Small intestine (tissue), 16 donors: Measurements from ENCODE around the gene PLA2G4A. TPM values are rescaled to one million over a fixed set of nuclear protein-coding genes. Genes with fewer than 3 reads are reported as not detected.
A peak's percentile ranks its signal among the peaks of the same experiment; 100 is the strongest.

Experiments used
- DNase-seq, 2 donors: peaks; one replicate each; pipeline versions ENCODE4 v3.0.0 to v3.0.0-alpha.2; 2013
- FAIRE-seq: peaks from 2 replicates; lab custom pipeline; 2012; peaks lifted over from hg19 to GRCh38; lab: Jason Lieb, UNC
- H3K27ac ChIP-seq, 3 donors: one replicate each; pipeline ENCODE4 v1.5.1; 2013; ENCODE audit warnings: low read length in 2 of 3, mild to moderate bottlenecking in 2 of 3, control low read depth in 1 of 3, inconsistent platforms in 1 of 3, low read depth in 1 of 3, moderate library complexity in 1 of 3
- H3K27me3 ChIP-seq, 3 donors: one replicate each; pipeline ENCODE4 v1.6.1; 2013; ENCODE audit warnings: low read length in 3 of 3, inconsistent platforms in 1 of 3; ENCODE audit not compliant: control insufficient read depth in 3 of 3, insufficient read depth in 3 of 3
- H3K36me3 ChIP-seq, 3 donors: one replicate each; pipeline ENCODE4 v1.6.1; 2013; ENCODE audit warnings: low read length in 3 of 3, inconsistent platforms in 1 of 3, low read depth in 1 of 3, mild to moderate bottlenecking in 1 of 3, moderate library complexity in 1 of 3; ENCODE audit not compliant: control insufficient read depth in 3 of 3, insufficient read depth in 2 of 3
- H3K4me1 ChIP-seq, 3 donors: one replicate each; pipeline ENCODE4 v1.6.1; 2013; ENCODE audit warnings: low read length in 2 of 3, inconsistent platforms in 1 of 3, low read depth in 1 of 3, mild to moderate bottlenecking in 1 of 3, moderate library complexity in 1 of 3; ENCODE audit not compliant: control insufficient read depth in 3 of 3, insufficient read depth in 2 of 3
- H3K4me3 ChIP-seq, 3 donors: one replicate each; pipeline ENCODE4 v1.5.1; 2013; ENCODE audit warnings: low read length in 3 of 3, control low read depth in 1 of 3, inconsistent platforms in 1 of 3, low read depth in 1 of 3, mild to moderate bottlenecking in 1 of 3, moderate library complexity in 1 of 3
- H3K9me3 ChIP-seq, 2 donors: one replicate each; pipeline ENCODE4 v1.6.1; 2013; ENCODE audit warnings: low read depth in 1 of 2, low read length in 1 of 2; ENCODE audit not compliant: control insufficient read depth in 2 of 2, insufficient read depth in 1 of 2
- WGBS, 3 donors: extraction: QIAGEN DNeasy Blood & Tissue Kit; methylation state at CpG; one replicate each; pipeline ENCODE4 v1.1.7; 2013; 5-methylcytosine and 5-hydroxymethylcytosine counted together
- long read RNA-seq, 10 donors: transcript quantifications; one replicate each; lab custom pipeline, GENCODE V29; 2026
- polyA plus RNA-seq, 4 donors: library from polyadenylated mRNA; stranded (reverse) in 3 of 4; unstranded in 1 of 4; fragments of 200-250 nt in 3 of 4; fragments of 120-200 nt in 1 of 4; gene quantifications; one replicate each; pipeline versions ENCODE4 v1.2.1 to v1.2.3, GENCODE V29; 2013
- donor health status: healthy with polysubstance abuse.
- donor health status: control.
- donor health status: control.
- donor health status: Bipolar disorder and iron deficiency.
- donor health status: healthy.

The PLA2G4A gene
- 10 to 100 TPM; 11.3 to 22.8 (median 14.8) TPM for polyA plus RNA-seq
- long read RNA-seq, donor 1, result 0 reads
- long read RNA-seq, donor 2, partial matches to known transcripts, result 5 of 7 reads
- long read RNA-seq, donor 2, other reads (novel, unspliced or antisense), result 0 of 7 reads
- long read RNA-seq, donor 3, result 0 reads
- long read RNA-seq, donor 4, result 0 reads
- long read RNA-seq, donor 5, result 0 reads
- long read RNA-seq, donor 6, partial matches to known transcripts, result 0 of 1 reads
- long read RNA-seq, donor 6, other reads (novel, unspliced or antisense), result 0 of 1 reads
- long read RNA-seq, donor 7, result 0 reads
- long read RNA-seq, donor 8, result 0 reads
- long read RNA-seq, donor 9, result 0 reads
- long read RNA-seq, donor 10, partial matches to known transcripts, result 6 of 7 reads
- long read RNA-seq, donor 10, other reads (novel, unspliced or antisense), result 0 of 7 reads

- WGBS, 3 donors, result 1 to 3% (median 2%) methylated on average over 17 of the region's 17 CpGs
- FAIRE-seq (no peak), DNase-seq (peak; percentile 84 to 86)
- Histone ChIP-seq H3K27ac (peak within 1 kb of the TSS; percentile 39 to 72 (median 59)), H3K27me3 (no peaks in the 10 kb centered on the region), H3K9me3 (no peaks in the 10 kb centered on the region), H3K4me1 (no peaks in the 10 kb centered on the region), H3K4me3 (peak within 1 kb of the TSS; percentile 43 to 87 (median 74)), H3K36me3 (no peaks in the 10 kb centered on the region)
Observed at GRCh38 chr1:186828611-186829454, at the start of gene PLA2G4A. PLA2G4A (plus strand) TSS chr1:186828949; CDS start chr1:186854355, 25,406 bp downstream.

- Histone ChIP-seq H3K4me1 (no peaks in the 10 kb centered on the region), H3K27ac (no peak overlapping the region), H3K9me3 (no peaks in the 10 kb centered on the region), H3K4me3 (no peak overlapping the region), H3K36me3 (no peaks in the 10 kb centered on the region), H3K27me3 (no peaks in the 10 kb centered on the region)
- DNase-seq (no peak), FAIRE-seq (no peak)
Observed at GRCh38 chr1:186780076-186780475, 48.7 kb upstream of the PLA2G4A start.

- Histone ChIP-seq H3K4me1 (no peaks in the 10 kb centered on the region), H3K36me3 (no peaks in the 10 kb centered on the region), H3K9me3 (no peaks in the 10 kb centered on the region), H3K27me3 (no peaks in the 10 kb centered on the region), H3K27ac (no peak overlapping the region), H3K4me3 (no peak overlapping the region)
- DNase-seq (no peak), FAIRE-seq (no peak)
- 74 to 87% (median 81%) methylated on average over 6 of the region's 6 CpGs for WGBS, 3 donors
Observed at GRCh38 chr1:186781730-186782129, 47.0 kb upstream of the PLA2G4A start.

DNA sequence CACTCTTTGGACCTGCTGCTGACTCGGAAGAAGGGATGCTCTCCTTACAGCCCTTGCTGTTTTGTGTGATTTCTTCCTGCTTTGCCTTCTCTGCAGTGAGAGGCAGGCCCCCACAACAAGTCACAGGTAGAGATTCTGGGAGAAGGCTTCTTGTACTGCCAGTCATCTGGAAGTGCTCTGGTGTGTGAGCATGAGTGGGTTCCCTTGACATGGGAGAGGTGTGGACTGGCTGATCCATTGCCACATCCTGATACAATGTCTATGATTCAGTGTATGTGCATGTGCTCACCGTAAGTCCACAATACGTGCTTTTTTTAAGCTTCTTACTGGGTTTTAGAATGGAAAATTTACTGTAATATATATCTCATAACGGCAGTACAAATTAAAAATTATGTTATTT is 46.0 kb upstream of the PLA2G4A start:
- Histone ChIP-seq H3K4me1 (no peaks in the 10 kb centered on the region), H3K27me3 (no peaks in the 10 kb centered on the region), H3K27ac (no peak overlapping the region), H3K36me3 (no peaks in the 10 kb centered on the region), H3K4me3 (no peak overlapping the region), H3K9me3 (no peaks in the 10 kb centered on the region)
- no peak for DNase-seq
- 85 to 87% (median 86%) methylated on average over 4 of the region's 4 CpGs for WGBS, 3 donors
- FAIRE-seq, result no peak

- WGBS, 3 donors, result 85 to 93% (median 88%) methylated on average over 3 of the region's 3 CpGs
- DNase-seq (no peak), FAIRE-seq (no peak)
- Histone ChIP-seq H3K4me3 (no peak overlapping the region), H3K9me3 (no peaks in the 10 kb centered on the region), H3K27me3 (no peaks in the 10 kb centered on the region), H3K27ac (no peak overlapping the region), H3K4me1 (no peaks in the 10 kb centered on the region), H3K36me3 (no peaks in the 10 kb centered on the region)
Observed at GRCh38 chr1:186783193-186783592, 45.6 kb upstream of the PLA2G4A start.

GRCh38 chr1:186785503-186785902 is 43.2 kb upstream of the PLA2G4A start:
- Histone ChIP-seq H3K27me3 (no peaks in the 10 kb centered on the region), H3K9me3 (no peaks in the 10 kb centered on the region), H3K4me3 (no peak overlapping the region), H3K4me1 (no peaks in the 10 kb centered on the region), H3K36me3 (no peaks in the 10 kb centered on the region), H3K27ac (no peak overlapping the region)
- DNase-seq, result peak in 1 of 2 donors; percentile 11
- FAIRE-seq, result no peak
- 45 to 66% (median 52%) methylated on average over 2 of the region's 2 CpGs for WGBS, 3 donors

DNA sequence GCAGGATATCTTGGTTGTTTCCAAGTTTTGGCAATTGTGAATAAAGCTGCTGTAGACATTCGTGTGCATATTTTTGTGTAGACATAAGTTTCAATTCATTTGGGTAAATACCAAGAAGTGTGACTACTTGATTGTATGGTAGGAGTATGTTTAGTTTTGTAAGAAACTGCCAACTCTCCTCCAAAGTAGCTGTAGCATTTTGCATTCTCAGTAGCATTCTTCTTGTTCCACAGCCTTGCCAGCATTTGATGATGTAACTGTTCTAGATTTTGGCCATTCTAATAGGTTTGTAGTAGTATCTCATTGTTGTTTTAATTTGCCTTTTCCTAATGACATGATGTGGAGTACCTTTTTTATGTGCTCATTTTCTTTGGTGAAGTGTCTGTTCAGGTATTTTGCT is 38.6 kb upstream of the PLA2G4A start:
- DNase-seq (no peak), FAIRE-seq (no peak)
- H3K4me3 ChIP-seq, result no peak overlapping the region
- no peaks in the 10 kb centered on the region for H3K36me3 ChIP-seq
- no peaks in the 10 kb centered on the region for H3K4me1 ChIP-seq
- H3K27ac ChIP-seq, result no peak overlapping the region
- no peaks in the 10 kb centered on the region for H3K9me3 ChIP-seq
- H3K27me3 ChIP-seq, result no peaks in the 10 kb centered on the region
- WGBS, 3 donors, result 82 to 89% (median 85%) methylated on average over 1 of the region's 1 CpG

DNA sequence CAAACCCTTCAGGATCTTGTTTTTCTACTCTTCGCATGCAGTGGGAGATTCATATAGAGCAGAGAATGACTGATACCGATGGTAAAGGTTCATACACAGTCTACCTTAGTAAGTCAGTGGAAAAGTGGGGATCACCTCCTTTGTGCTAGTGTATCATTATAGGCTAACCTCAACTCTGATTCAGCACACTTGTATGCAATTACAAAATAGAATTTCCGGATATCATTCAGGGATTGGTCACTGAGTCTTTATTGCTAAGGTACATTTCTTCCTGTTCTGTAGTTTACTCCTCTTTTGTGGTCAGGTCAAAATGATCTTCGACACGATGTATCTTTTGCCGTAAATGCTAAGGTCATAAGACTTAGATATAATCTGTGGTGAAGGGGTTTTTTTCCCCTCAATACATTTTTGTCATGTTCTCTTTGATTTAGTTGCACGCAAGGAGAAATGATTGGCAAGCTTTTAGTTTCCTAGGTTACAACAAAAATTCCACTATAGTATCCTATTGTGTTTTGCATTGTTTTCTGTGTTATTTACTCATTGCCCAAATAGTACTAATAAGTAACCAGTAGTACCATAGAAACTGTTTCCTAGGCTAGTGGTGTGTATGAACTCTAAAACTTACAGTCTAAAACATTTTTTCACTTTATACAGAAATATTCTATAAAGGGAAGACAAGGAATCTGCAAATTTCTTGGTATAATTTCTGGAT is 35.7 kb upstream of the PLA2G4A start:
- Histone ChIP-seq H3K27ac (no peak overlapping the region), H3K9me3 (no peaks in the 10 kb centered on the region), H3K27me3 (no peaks in the 10 kb centered on the region), H3K36me3 (no peaks in the 10 kb centered on the region), H3K4me3 (no peak overlapping the region), H3K4me1 (no peaks in the 10 kb centered on the region)
- no peak for DNase-seq
- FAIRE-seq, result no peak
- WGBS, 3 donors, result 83 to 89% (median 86%) methylated on average over 7 of the region's 7 CpGs
